ENCODE measurements around the gene KHDC3L. TPM values are rescaled to one million over a fixed set of nuclear protein-coding genes. Genes with fewer than 3 reads are reported as not detected.
"Not testable (repeated sequence)": the region's sequence is repeated elsewhere in the genome, so short reads cannot be mapped to it uniquely, and the experiment has no call there.

KHDC3L gene
- total and polyA plus RNA-seq, 2 donors: 0.14 to 0.68 TPM

- Histone ChIP-seq H3K27ac (ENCODE audit: low read depth in 1 of 2, low read length in 1 of 2) (no peak overlapping the region), H3K36me3 (ENCODE audit: control insufficient read depth in 2 of 2, insufficient read depth in 2 of 2, low read length in 1 of 2) (no peaks in the 10 kb centered on the region), H3K4me3 (ENCODE audit: low read length in 2 of 2) (no peak overlapping the region), H3K27me3 (ENCODE audit: control insufficient read depth in 2 of 2, insufficient read depth in 1 of 2, low read length in 1 of 2) (no peaks in the 10 kb centered on the region), H3K4me1 (ENCODE audit: control insufficient read depth in 2 of 2, insufficient read depth in 2 of 2, low read length in 2 of 2) (no peaks in the 10 kb centered on the region), H3K9me3 (ENCODE audit: control insufficient read depth in 2 of 2, insufficient read depth in 1 of 2, low read length in 1 of 2) (peaks cover 0 to 8% of the 10 kb centered on the region in 2 donors)
- 84% methylated on average over 16 of the region's 16 CpGs for WGBS
- DNase-seq (ENCODE audit: low read depth in 6 of 9, low spot score in 9 of 9): no peak
These were observed 5.4 kb downstream of the KHDC3L start for GRCh38 chr6:73367761-73368355.

DNA sequence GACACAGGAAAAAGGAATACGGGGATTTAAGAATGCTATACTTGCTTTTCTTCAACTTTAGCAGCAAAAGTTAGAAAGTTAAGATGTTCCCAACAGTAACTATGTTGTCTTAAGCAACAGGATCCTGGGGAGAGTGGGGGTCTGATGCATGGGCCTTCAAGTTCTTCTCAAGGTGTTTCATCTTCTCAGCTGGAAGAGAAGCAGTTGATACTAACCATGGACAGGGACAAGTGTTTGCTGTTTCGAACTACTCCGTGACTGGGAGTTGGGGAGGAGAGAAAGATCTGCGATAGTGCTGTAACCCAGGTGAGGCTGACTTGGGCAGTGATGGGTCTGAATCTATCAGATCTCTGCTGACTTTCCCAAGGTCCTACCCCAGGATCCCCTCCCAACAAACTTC lies 6.2 kb downstream of the KHDC3L start:
- Histone ChIP-seq H3K9me3 (ENCODE audit: control insufficient read depth in 2 of 2, insufficient read depth in 1 of 2, low read length in 1 of 2) (peaks cover 0 to 8% of the 10 kb centered on the region in 2 donors), H3K36me3 (ENCODE audit: control insufficient read depth in 2 of 2, insufficient read depth in 2 of 2, low read length in 1 of 2) (no peaks in the 10 kb centered on the region), H3K4me1 (ENCODE audit: control insufficient read depth in 2 of 2, insufficient read depth in 2 of 2, low read length in 2 of 2) (no peaks in the 10 kb centered on the region), H3K27ac (ENCODE audit: low read depth in 1 of 2, low read length in 1 of 2) (no peak overlapping the region), H3K4me3 (ENCODE audit: low read length in 2 of 2) (no peak overlapping the region), H3K27me3 (ENCODE audit: control insufficient read depth in 2 of 2, insufficient read depth in 1 of 2, low read length in 1 of 2) (no peaks in the 10 kb centered on the region)
- WGBS: 93% methylated on average over 4 of the region's 4 CpGs
- no peak for DNase-seq (ENCODE audit: low read depth in 6 of 9, low spot score in 9 of 9)

GRCh38 chr6:73369157-73369556 lies 6.7 kb downstream of the KHDC3L start:
- Histone ChIP-seq H3K4me1 (ENCODE audit: control insufficient read depth in 2 of 2, insufficient read depth in 2 of 2, low read length in 2 of 2) (no peaks in the 10 kb centered on the region), H3K36me3 (ENCODE audit: control insufficient read depth in 2 of 2, insufficient read depth in 2 of 2, low read length in 1 of 2) (no peaks in the 10 kb centered on the region), H3K9me3 (ENCODE audit: control insufficient read depth in 2 of 2, insufficient read depth in 1 of 2, low read length in 1 of 2) (peaks cover 0 to 5% of the 10 kb centered on the region in 2 donors), H3K27me3 (ENCODE audit: control insufficient read depth in 2 of 2, insufficient read depth in 1 of 2, low read length in 1 of 2) (no peaks in the 10 kb centered on the region), H3K4me3 (ENCODE audit: low read length in 2 of 2) (no peak overlapping the region), H3K27ac (ENCODE audit: low read depth in 1 of 2, low read length in 1 of 2) (no peak overlapping the region)
- no peak for DNase-seq (ENCODE audit: low read depth in 6 of 9, low spot score in 9 of 9)
- WGBS: 98% methylated on average over 14 of the region's 14 CpGs

DNA sequence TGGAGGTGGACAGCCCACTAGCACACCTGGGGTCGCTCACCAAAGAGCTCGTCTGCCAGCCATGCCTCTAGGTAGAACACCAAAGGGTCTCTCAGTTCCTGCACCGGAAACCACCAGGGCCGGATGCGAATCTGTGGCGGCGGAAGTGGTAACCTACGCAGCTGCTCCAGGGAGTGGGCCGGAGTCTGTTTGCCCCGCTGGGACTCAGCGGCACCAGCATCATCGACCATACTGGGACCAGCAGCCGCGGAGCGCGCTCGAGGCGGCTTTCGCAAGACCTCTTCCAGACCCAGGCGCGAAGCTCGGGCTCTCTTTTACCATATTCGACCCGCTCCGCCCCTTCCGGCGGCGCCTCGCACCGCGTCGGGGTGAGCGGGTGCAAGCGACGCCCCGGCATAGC lies 7.1 kb downstream of the KHDC3L start, which contains the start of gene OOEP:
OOEP (minus strand) TSS at position 335 of the 400 bp plus-strand sequence; CDS start at position 230, 105 bp downstream.
- WGBS: 98% methylated on average over 36 of the region's 36 CpGs
- Histone ChIP-seq H3K36me3 (ENCODE audit: control insufficient read depth in 2 of 2, insufficient read depth in 2 of 2, low read length in 1 of 2) (no peaks in the 10 kb centered on the region), H3K27ac (ENCODE audit: low read depth in 1 of 2, low read length in 1 of 2) (no peak within 1 kb of the TSS), H3K9me3 (ENCODE audit: control insufficient read depth in 2 of 2, insufficient read depth in 1 of 2, low read length in 1 of 2) (peaks cover 0 to under 1% of the 10 kb centered on the region in 2 donors), H3K4me1 (ENCODE audit: control insufficient read depth in 2 of 2, insufficient read depth in 2 of 2, low read length in 2 of 2) (no peaks in the 10 kb centered on the region), H3K4me3 (ENCODE audit: low read length in 2 of 2) (no peak within 1 kb of the TSS), H3K27me3 (ENCODE audit: control insufficient read depth in 2 of 2, insufficient read depth in 1 of 2, low read length in 1 of 2) (no peaks in the 10 kb centered on the region)
- no peak for DNase-seq (ENCODE audit: low read depth in 6 of 9, low spot score in 9 of 9)

GRCh38 chr6:73371984-73372383 lies 9.5 kb downstream of the KHDC3L start:
- no peaks in the 10 kb centered on the region for H3K9me3 ChIP-seq (ENCODE audit: control insufficient read depth in 2 of 2, insufficient read depth in 1 of 2, low read length in 1 of 2)
- no peaks in the 10 kb centered on the region for H3K4me1 ChIP-seq (ENCODE audit: control insufficient read depth in 2 of 2, insufficient read depth in 2 of 2, low read length in 2 of 2)
- H3K4me3 ChIP-seq (ENCODE audit: low read length in 2 of 2): no peak overlapping the region
- WGBS: 98% methylated on average over 4 of the region's 4 CpGs
- DNase-seq (ENCODE audit: low read depth in 6 of 9, low spot score in 9 of 9): no peak
- H3K27me3 ChIP-seq (ENCODE audit: control insufficient read depth in 2 of 2, insufficient read depth in 1 of 2, low read length in 1 of 2): no peaks in the 10 kb centered on the region
- no peak overlapping the region for H3K27ac ChIP-seq (ENCODE audit: low read depth in 1 of 2, low read length in 1 of 2)
- no peaks in the 10 kb centered on the region for H3K36me3 ChIP-seq (ENCODE audit: control insufficient read depth in 2 of 2, insufficient read depth in 2 of 2, low read length in 1 of 2)

GRCh38 chr6:73372516-73372915 lies 10.1 kb downstream of the KHDC3L start:
- Histone ChIP-seq H3K4me1 (ENCODE audit: control insufficient read depth in 2 of 2, insufficient read depth in 2 of 2, low read length in 2 of 2) (no peaks in the 10 kb centered on the region), H3K27me3 (ENCODE audit: control insufficient read depth in 2 of 2, insufficient read depth in 1 of 2, low read length in 1 of 2) (no peaks in the 10 kb centered on the region), H3K9me3 (ENCODE audit: control insufficient read depth in 2 of 2, insufficient read depth in 1 of 2, low read length in 1 of 2) (no peaks in the 10 kb centered on the region), H3K4me3 (ENCODE audit: low read length in 2 of 2) (no peak overlapping the region), H3K36me3 (ENCODE audit: control insufficient read depth in 2 of 2, insufficient read depth in 2 of 2, low read length in 1 of 2) (no peaks in the 10 kb centered on the region), H3K27ac (ENCODE audit: low read depth in 1 of 2, low read length in 1 of 2) (no peak overlapping the region)
- DNase-seq (ENCODE audit: low read depth in 6 of 9, low spot score in 9 of 9): no peak
- 95% methylated on average over 10 of the region's 10 CpGs for WGBS

DNA sequence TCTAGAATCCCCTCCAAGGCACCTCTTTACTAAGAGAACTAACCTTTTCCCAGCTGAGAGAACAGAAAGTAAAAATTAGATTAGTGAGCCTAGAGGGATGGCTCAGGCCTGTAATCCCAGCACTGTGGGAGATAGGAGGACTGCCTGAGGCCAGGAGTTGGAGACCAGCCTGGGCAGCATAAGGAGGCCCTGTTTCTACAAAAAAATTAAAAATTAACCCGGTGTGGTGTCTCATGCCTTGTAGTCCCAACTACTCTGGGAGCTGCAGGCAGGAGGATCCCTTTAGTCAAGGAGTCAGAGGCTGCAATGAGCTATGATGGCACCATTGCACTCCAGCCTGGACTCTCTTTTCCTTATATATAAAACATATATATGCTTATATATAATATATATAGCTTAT lies 12.8 kb downstream of the KHDC3L start:
- Histone ChIP-seq H3K9me3 (ENCODE audit: control insufficient read depth in 2 of 2, insufficient read depth in 1 of 2, low read length in 1 of 2) (no peaks in the 10 kb centered on the region), H3K4me1 (ENCODE audit: control insufficient read depth in 2 of 2, insufficient read depth in 2 of 2, low read length in 2 of 2) (no peaks in the 10 kb centered on the region), H3K27me3 (ENCODE audit: control insufficient read depth in 2 of 2, insufficient read depth in 1 of 2, low read length in 1 of 2) (no peaks in the 10 kb centered on the region), H3K4me3 (ENCODE audit: low read length in 2 of 2) (no peak overlapping the region), H3K27ac (ENCODE audit: low read depth in 1 of 2, low read length in 1 of 2) (no peak overlapping the region), H3K36me3 (ENCODE audit: control insufficient read depth in 2 of 2, insufficient read depth in 2 of 2, low read length in 1 of 2) (no peaks in the 10 kb centered on the region)
- 98% methylated on average over 1 of the region's 1 CpG for WGBS
- DNase-seq (ENCODE audit: low read depth in 6 of 9, low spot score in 9 of 9): no peak

GRCh38 chr6:73377225-73377624 lies 14.8 kb downstream of the KHDC3L start:
- no peak overlapping the region for H3K27ac ChIP-seq (ENCODE audit: low read depth in 1 of 2, low read length in 1 of 2)
- no peaks in the 10 kb centered on the region for H3K36me3 ChIP-seq (ENCODE audit: control insufficient read depth in 2 of 2, insufficient read depth in 2 of 2, low read length in 1 of 2)
- no peak for DNase-seq (ENCODE audit: low read depth in 6 of 9, low spot score in 9 of 9)
- H3K4me3 ChIP-seq (ENCODE audit: low read length in 2 of 2): no peak overlapping the region
- H3K27me3 ChIP-seq (ENCODE audit: control insufficient read depth in 2 of 2, insufficient read depth in 1 of 2, low read length in 1 of 2): no peaks in the 10 kb centered on the region
- no peaks in the 10 kb centered on the region for H3K4me1 ChIP-seq (ENCODE audit: control insufficient read depth in 2 of 2, insufficient read depth in 2 of 2, low read length in 2 of 2)
- 91% methylated on average over 3 of the region's 3 CpGs for WGBS
- no peaks in the 10 kb centered on the region for H3K9me3 ChIP-seq (ENCODE audit: control insufficient read depth in 2 of 2, insufficient read depth in 1 of 2, low read length in 1 of 2)

DNA sequence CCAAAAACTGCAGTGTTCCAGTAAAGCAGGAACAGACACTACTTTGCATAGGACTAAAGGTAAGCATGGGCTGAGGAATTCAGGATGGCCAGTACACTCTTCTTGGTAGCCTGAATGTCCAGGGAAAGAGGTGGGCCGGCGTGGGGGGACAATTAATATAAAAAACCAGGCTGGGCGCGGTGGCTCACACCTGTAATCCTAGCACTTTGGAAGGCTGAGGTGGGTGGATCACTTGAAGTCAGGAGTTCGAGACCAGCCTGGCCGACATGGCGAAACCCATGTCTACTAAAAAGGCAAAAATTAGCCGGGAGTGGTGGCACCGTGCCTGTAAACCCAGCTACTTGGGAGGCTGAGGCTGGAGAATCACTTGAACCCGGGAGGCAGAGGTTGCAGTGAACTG lies 19.1 kb downstream of the KHDC3L start:
- 97% methylated on average over 10 of the region's 10 CpGs for WGBS
- H3K36me3 ChIP-seq (ENCODE audit: control insufficient read depth in 2 of 2, insufficient read depth in 2 of 2, low read length in 1 of 2); DNase-seq (ENCODE audit: low read depth in 6 of 9, low spot score in 9 of 9); H3K27me3 ChIP-seq (ENCODE audit: control insufficient read depth in 2 of 2, insufficient read depth in 1 of 2, low read length in 1 of 2); H3K9me3 ChIP-seq (ENCODE audit: control insufficient read depth in 2 of 2, insufficient read depth in 1 of 2, low read length in 1 of 2); H3K27ac ChIP-seq (ENCODE audit: low read depth in 1 of 2, low read length in 1 of 2); H3K4me1 ChIP-seq (ENCODE audit: control insufficient read depth in 2 of 2, insufficient read depth in 2 of 2, low read length in 2 of 2); H3K4me3 ChIP-seq (ENCODE audit: low read length in 2 of 2): not testable (repeated sequence)

All from thymus (tissue), 11 donors.